OCI-LY3 (cell line): ENCODE results near the gene ATP12A.
A peak's percentile ranks its signal among the peaks of the same experiment; 100 is the strongest.

ENCODE experiments used
- H2AFZ ChIP-seq: fragments of 200-600, 300-600 bp; shearing (Covaris generic); 2 replicates; pipeline ENCODE4 v1.6.0; 2014; ENCODE audit warnings: antibody characterized with exemption, low read depth, low read length
- H3K27ac ChIP-seq: fragments of 200-600, 300-600 bp; sonication (generic); 2 replicates; pipeline ENCODE4 v1.5.1; 2014; ENCODE audit warnings: mild to moderate bottlenecking, low read length, moderate library complexity, mixed read lengths
- H3K27me3 ChIP-seq: fragments of 200-600, 300-600 bp; sonication (generic); 2 replicates; pipeline ENCODE4 v1.6.1; 2014; ENCODE audit warnings: low read depth, low read length, mixed read lengths
- H3K36me3 ChIP-seq: fragments of 200-600, 300-600 bp; sonication (generic); replicated peaks from 2 replicates; pipeline ENCODE3; 2014; ENCODE audit warnings: low read depth, low read length, mixed read lengths
- H3K4me1 ChIP-seq: fragments of 300-600, 200-600 bp; sonication (generic); 2 replicates; pipeline ENCODE4 v1.6.1; 2014; ENCODE audit warnings: low read length, mixed read lengths
- H3K4me2 ChIP-seq: fragments of 200-600, 300-600 bp; sonication (generic); 2 replicates; pipeline ENCODE4 v1.6.1; 2014; ENCODE audit warnings: low read length, mixed read lengths
- H3K4me3 ChIP-seq: fragments of 300-600, 200-600 bp; sonication (generic); 2 replicates; pipeline ENCODE4 v1.5.1; 2014; ENCODE audit warnings: antibody characterized with exemption, mild to moderate bottlenecking, low read length, moderate library complexity
- H3K79me2 ChIP-seq: fragments of 300-600, 200-600 bp; shearing (Covaris generic); 2 replicates; pipeline ENCODE4 v1.6.1; 2014; ENCODE audit warnings: mild to moderate bottlenecking, low read length, mixed read lengths
- H3K9ac ChIP-seq: fragments of 300-600, 200-600 bp; shearing (Covaris generic); 2 replicates; pipeline ENCODE4 v1.6.0; 2014; ENCODE audit warnings: mild to moderate bottlenecking, low read length, moderate library complexity
- H3K9me3 ChIP-seq: fragments of 200-600, 300-600 bp; shearing (Covaris generic); 2 replicates; pipeline ENCODE4 v1.6.1; 2014; ENCODE audit warnings: low read length, mixed read lengths; ENCODE audit not compliant: insufficient read depth
- H4K20me1 ChIP-seq: fragments of 200-600, 300-600 bp; sonication (generic); 2 replicates; pipeline ENCODE4 v1.6.1; 2016; ENCODE audit warnings: low read length, mixed read lengths; ENCODE audit not compliant: insufficient read depth
- CTCF ChIP-seq: fragments of 200-600, 300-600 bp; sonication (generic); IDR thresholded peaks from 2 replicates; pipeline ENCODE4 v1.5.1; 2014; ENCODE audit warnings: antibody characterized with exemption, low read length, low read depth
- EZH2phosphoT487 ChIP-seq: fragments of 200-600 bp; shearing (Covaris generic); IDR thresholded peaks from 2 replicates; pipeline ENCODE4 v1.6.1; 2018; ENCODE audit warnings: antibody characterized with exemption, mixed run types, low read depth

Gene ATP12A

DNA sequence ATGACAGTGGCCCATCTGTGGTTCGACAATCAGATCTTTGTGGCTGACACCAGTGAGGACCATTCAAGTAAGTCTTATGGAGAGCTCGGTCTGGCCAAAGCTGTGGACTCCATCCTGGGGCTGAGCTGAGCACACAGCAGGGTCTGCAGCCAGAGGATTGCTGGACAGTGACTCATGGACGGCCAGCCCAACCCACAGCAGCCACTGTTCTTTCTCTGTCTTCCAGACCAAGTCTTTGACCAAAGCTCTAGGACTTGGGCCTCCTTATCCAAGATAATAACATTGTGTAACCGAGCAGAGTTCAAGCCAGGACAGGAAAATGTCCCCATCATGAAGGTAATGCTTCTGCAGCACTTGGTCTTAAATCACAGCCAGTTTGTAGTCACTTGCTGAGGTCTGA is 12.4 kb downstream of the ATP12A start:
- H3K27me3 ChIP-seq = peaks cover 44% of the 10 kb centered on the region

GRCh38 chr13:24693862-24694471 is 13.8 kb downstream of the ATP12A start:
- H4K20me1 ChIP-seq = no peaks in the 10 kb centered on the region
- H3K9me3 ChIP-seq = no peaks in the 10 kb centered on the region
- no peak overlapping the region for H3K9ac ChIP-seq
- H3K4me1 ChIP-seq = peaks cover 3% of the 10 kb centered on the region; the same call in 1 of the 2 replicates
- H3K4me3 ChIP-seq = peak overlapping the region; percentile 59
- no peaks in the 10 kb centered on the region for H3K36me3 ChIP-seq
- no peaks in the 10 kb centered on the region for H3K79me2 ChIP-seq
- peak overlapping the region; percentile 61 for H3K4me2 ChIP-seq
- H2AFZ ChIP-seq = peak overlapping the region; percentile 78
- no peak overlapping the region for H3K27ac ChIP-seq
- TF ChIP-seq EZH2phosphoT487 (no peak), CTCF (peak; percentile 95)
- peaks cover 44% of the 10 kb centered on the region for H3K27me3 ChIP-seq

More for the DNA sequence above, 12.4 kb downstream of the ATP12A start:
- Histone ChIP-seq H3K79me2 (no peaks in the 10 kb centered on the region), H3K4me3 (no peak overlapping the region), H3K9ac (no peak overlapping the region), H3K4me2 (no peak overlapping the region), H3K36me3 (no peaks in the 10 kb centered on the region), H3K4me1 (peaks cover 3% of the 10 kb centered on the region; the same call in 1 of the 2 replicates), H3K9me3 (no peaks in the 10 kb centered on the region), H2AFZ (no peak overlapping the region), H3K27ac (no peak overlapping the region), H4K20me1 (no peaks in the 10 kb centered on the region)
- TF ChIP-seq EZH2phosphoT487 (no peak), CTCF (no peak)

- Histone ChIP-seq H3K27me3 (peaks cover 45% of the 10 kb centered on the region), H3K79me2 (no peaks in the 10 kb centered on the region), H3K4me2 (no peak overlapping the region), H3K36me3 (no peaks in the 10 kb centered on the region), H3K9me3 (no peaks in the 10 kb centered on the region), H4K20me1 (no peaks in the 10 kb centered on the region), H3K4me3 (no peak overlapping the region), H2AFZ (no peak overlapping the region; the same call in 1 of the 2 replicates), H3K27ac (no peak overlapping the region), H3K9ac (no peak overlapping the region), H3K4me1 (peaks cover 3% of the 10 kb centered on the region; the same call in 1 of the 2 replicates)
- no peak for TF ChIP-seq EZH2phosphoT487
- no peak for TF ChIP-seq CTCF
These were observed 14.7 kb downstream of the ATP12A start for GRCh38 chr13:24694907-24695306.

- Histone ChIP-seq H4K20me1 (no peaks in the 10 kb centered on the region), H3K4me1 (peaks cover 10% of the 10 kb centered on the region; the same call in 1 of the 2 replicates), H3K9me3 (no peaks in the 10 kb centered on the region), H3K27ac (no peak overlapping the region), H3K27me3 (peaks cover 38% of the 10 kb centered on the region), H3K36me3 (no peaks in the 10 kb centered on the region), H3K4me3 (no peak overlapping the region), H3K9ac (no peak overlapping the region), H2AFZ (no peak overlapping the region), H3K79me2 (no peaks in the 10 kb centered on the region), H3K4me2 (no peak overlapping the region)
- no peak for TF ChIP-seq EZH2phosphoT487
- TF ChIP-seq CTCF = no peak
These were observed 18.5 kb downstream of the ATP12A start for GRCh38 chr13:24698686-24699085.
